Measurements from ENCODE around the gene SNX21.
"Not testable (repeated sequence)": the region's sequence is repeated elsewhere in the genome, so short reads cannot be mapped to it uniquely, and the experiment has no call there.

The SNX21 gene

GRCh38 chr20:45828589-45828988 is 5.0 kb upstream of the SNX21 start:
- no peak overlapping the region for H3K4me3 ChIP-seq (ENCODE audit: low read depth, low read length)
- TF ChIP-seq, protein P1, sequence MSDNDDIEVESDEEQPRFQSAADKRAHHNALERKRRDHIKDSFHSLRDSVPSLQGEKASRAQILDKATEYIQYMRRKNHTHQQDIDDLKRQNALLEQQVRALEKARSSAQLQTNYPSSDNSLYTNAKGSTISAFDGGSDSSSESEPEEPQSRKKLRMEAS (IDR thresholded peaks at IDR 0.05; ENCODE audit: low read depth, low read length): no peak
- no peak for TF ChIP-seq MYC (IDR thresholded peaks at IDR 0.05; ENCODE audit: low read depth, low read length)
- TF ChIP-seq CTCF (IDR thresholded peaks at IDR 0.05; ENCODE audit: low read depth, low read length): no peak
- no peak for TF ChIP-seq POLR2A (IDR thresholded peaks at IDR 0.05; ENCODE audit: extremely low read depth, insufficient read length)
- DNase-seq (ENCODE audit: low read depth): no peak

DNA sequence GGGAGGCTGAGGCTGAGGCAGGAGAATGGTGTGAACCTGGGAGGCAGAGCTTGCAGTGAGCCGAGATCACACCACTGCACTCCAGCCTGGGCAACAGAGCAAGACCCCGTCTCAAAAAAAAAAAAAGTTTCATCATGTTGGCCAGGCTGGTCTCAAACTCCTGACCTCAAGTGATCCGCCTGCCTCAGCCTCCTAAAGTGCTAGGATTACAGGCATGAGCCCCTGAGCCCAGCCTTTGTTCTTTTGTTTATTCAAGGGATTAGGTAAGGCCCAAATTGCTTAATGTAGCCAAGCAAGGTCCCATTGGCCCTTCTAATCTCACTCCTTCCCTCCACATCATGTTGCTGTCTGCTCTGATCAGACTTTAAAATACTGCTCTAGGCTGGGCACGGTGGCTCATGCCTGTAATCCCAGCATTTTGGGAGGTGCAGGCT is 3.9 kb upstream of the SNX21 start:
- not testable (repeated sequence) for H3K4me3 ChIP-seq (ENCODE audit: low read depth, low read length); DNase-seq (ENCODE audit: low read depth)

GRCh38 chr20:45832619-45833018 is 980 bp upstream of the SNX21 start:
- TF ChIP-seq POLR2A (IDR thresholded peaks at IDR 0.05; ENCODE audit: extremely low read depth, insufficient read length) (no peak), MYC (IDR thresholded peaks at IDR 0.05; ENCODE audit: low read depth, low read length) (no peak), CTCF (IDR thresholded peaks at IDR 0.05; ENCODE audit: low read depth, low read length) (no peak)
- TF ChIP-seq, protein P1 (IDR thresholded peaks at IDR 0.05; ENCODE audit: low read depth, low read length): no peak
- no peak for DNase-seq (ENCODE audit: low read depth)
- no peak overlapping the region for H3K4me3 ChIP-seq (ENCODE audit: low read depth, low read length)

- TF ChIP-seq CTCF (IDR thresholded peaks at IDR 0.05; ENCODE audit: low read depth, low read length): no peak
- TF ChIP-seq MYC (IDR thresholded peaks at IDR 0.05; ENCODE audit: low read depth, low read length): no peak
- TF ChIP-seq POLR2A (IDR thresholded peaks at IDR 0.05; ENCODE audit: extremely low read depth, insufficient read length): no peak
- TF ChIP-seq, protein P1 (IDR thresholded peaks at IDR 0.05; ENCODE audit: low read depth, low read length): no peak
- peak; percentile 30 for DNase-seq (ENCODE audit: low read depth)
These were observed 541 bp downstream of the SNX21 start for GRCh38 chr20:45833883-45834796.

DNA sequence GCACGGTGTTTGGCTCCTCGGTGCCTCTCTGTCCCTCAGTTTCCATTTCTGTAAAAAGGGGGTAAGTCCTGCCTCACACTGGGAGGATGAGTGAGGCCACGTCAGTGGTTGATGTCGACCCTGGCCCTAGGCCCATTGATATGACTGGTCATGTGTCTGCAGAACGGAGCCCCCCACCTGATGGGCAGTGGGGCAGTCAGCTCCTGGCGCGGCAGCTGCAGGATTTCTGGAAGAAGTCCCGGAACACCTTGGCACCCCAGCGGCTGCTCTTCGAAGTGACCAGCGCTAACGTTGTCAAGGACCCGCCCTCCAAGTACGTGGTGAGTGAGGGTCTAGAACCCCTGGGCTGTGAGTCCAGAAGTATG is 1.2 kb downstream of the SNX21 start:
- TF ChIP-seq, protein P1 (IDR thresholded peaks at IDR 0.05; ENCODE audit: low read depth, low read length): no peak
- TF ChIP-seq CTCF (IDR thresholded peaks at IDR 0.05; ENCODE audit: low read depth, low read length) (no peak), MYC (IDR thresholded peaks at IDR 0.05; ENCODE audit: low read depth, low read length) (no peak), POLR2A (IDR thresholded peaks at IDR 0.05; ENCODE audit: extremely low read depth, insufficient read length) (no peak)
- no peak for DNase-seq (ENCODE audit: low read depth)
- no peak overlapping the region for H3K4me3 ChIP-seq (ENCODE audit: low read depth, low read length)

More at GRCh38 chr20:45833883-45834796, 541 bp downstream of the SNX21 start:
- H3K4me3 ChIP-seq (ENCODE audit: low read depth, low read length): peak overlapping the region; percentile 47

DNA sequence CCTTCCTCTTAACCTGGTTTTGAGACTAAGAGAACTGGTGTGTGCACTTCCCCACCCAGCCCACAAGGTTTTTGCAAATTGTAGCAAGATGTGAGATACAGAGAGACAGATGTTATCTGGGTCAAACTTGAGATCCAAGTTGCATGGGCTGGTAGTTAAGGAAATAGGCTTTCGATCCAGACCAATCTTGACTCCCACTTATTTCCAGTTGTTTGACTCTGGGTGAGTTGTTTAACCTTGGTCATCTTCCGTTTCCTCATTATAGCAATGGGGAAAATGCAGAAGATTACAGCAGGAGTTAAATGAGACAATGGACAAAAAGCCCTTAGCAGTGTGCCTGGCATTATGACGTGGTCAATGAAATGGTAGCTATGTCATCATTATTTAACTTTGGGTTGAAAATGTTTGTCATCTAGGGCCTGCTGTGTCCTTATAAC is 1.7 kb downstream of the SNX21 start:
- no peak for TF ChIP-seq POLR2A (IDR thresholded peaks at IDR 0.05; ENCODE audit: extremely low read depth, insufficient read length)
- TF ChIP-seq, protein P1 (IDR thresholded peaks at IDR 0.05; ENCODE audit: low read depth, low read length): no peak
- no peak for TF ChIP-seq CTCF (IDR thresholded peaks at IDR 0.05; ENCODE audit: low read depth, low read length)
- TF ChIP-seq MYC (IDR thresholded peaks at IDR 0.05; ENCODE audit: low read depth, low read length): no peak
- peak; percentile 44 for DNase-seq (ENCODE audit: low read depth)
- no peak overlapping the region for H3K4me3 ChIP-seq (ENCODE audit: low read depth, low read length)

Data from NB4 (cell line).